K562 (cell line): ENCODE results near the gene ZDHHC14.

ENCODE experiments used
- CTCF ChIP-seq, 3 experiments: IDR thresholded peaks in 2 of 3; conservative IDR thresholded peaks in 1 of 3; 2 replicates each; pipeline ENCODE4 v1.5.1; 2011 to 2012; ENCODE audit warnings: low read length in 3 of 3, mild to moderate bottlenecking in 3 of 3, control low read depth in 2 of 3, improper control_type of control experiment in 1 of 3, inconsistent platforms in 1 of 3, low read depth in 1 of 3, mixed read lengths in 1 of 3, moderate library complexity in 1 of 3; ENCODE audit not compliant: insufficient read depth in 2 of 3
- FOXP4 ChIP-seq: sonication (generic); formaldehyde crosslinking; IDR thresholded peaks from 2 replicates; pipeline ENCODE4 v1.8.0; 2022; ENCODE audit warnings: mild to moderate bottlenecking, missing genetic modification reagents, borderline replicate concordance
- LEF1 ChIP-seq: fragments of 450-650 bp; IDR thresholded peaks from 2 replicates; pipeline ENCODE4 v1.6.1; 2016; ENCODE audit warnings: mild to moderate bottlenecking
- MITF ChIP-seq: IDR thresholded peaks from 2 replicates; pipeline ENCODE4 v1.6.1; 2014; ENCODE audit warnings: antibody characterized with exemption
- MTF1 ChIP-seq: fragments of 250-450 bp; sonication (Bioruptor Pico); IDR thresholded peaks from 2 replicates; pipeline ENCODE4 v1.9.0; 2021; ENCODE audit warnings: moderate library complexity, mild to moderate bottlenecking, inconsistent platforms, borderline replicate concordance
- RAD51 ChIP-seq: fragments of 450-650 bp; IDR thresholded peaks from 2 replicates; pipeline ENCODE4 v1.7.1; 2016; ENCODE audit warnings: low read depth, mild to moderate bottlenecking, borderline replicate concordance
- SRSF3 ChIP-seq: fragments of 200-400 bp; formaldehyde crosslinking; IDR thresholded peaks from 2 replicates; pipeline ENCODE4 v1.6.1; 2016; ENCODE audit warnings: mild to moderate bottlenecking, low read length, moderate library complexity; ENCODE audit not compliant: insufficient read depth
- TAF1 ChIP-seq: IDR thresholded peaks from 2 replicates; pipeline ENCODE4 v1.6.1; 2011; ENCODE audit warnings: mild to moderate bottlenecking, low read length, moderate library complexity; ENCODE audit not compliant: insufficient read depth, control insufficient read depth, severe bottlenecking; ENCODE audit errors: extremely low read depth
- USF2 ChIP-seq: sonication (generic); formaldehyde crosslinking; IDR thresholded peaks from 2 replicates; pipeline ENCODE4 v1.5.0; 2020; ENCODE audit warnings: missing genetic modification reagents
- ZNF318 ChIP-seq, 2 experiments: fragments of 450-650 bp; IDR thresholded peaks; 2 replicates each; pipeline ENCODE4 v1.6.1; 2016; ENCODE audit warnings: mild to moderate bottlenecking in 2 of 2, borderline replicate concordance in 1 of 2, low read depth in 1 of 2, moderate library complexity in 1 of 2

GRCh38 chr6:157613011-157613522 lies 232.1 kb downstream of the ZDHHC14 start:
- TF ChIP-seq CTCF (IDR thresholded peaks at IDR 0.05 in 2 of 3, conservative IDR thresholded peaks at IDR 0.05 in 1 of 3; ENCODE audit: insufficient read depth in 2 of 3, low read depth in 1 of 3, low read length in 3 of 3), result no peak
- no peak for TF ChIP-seq MTF1 (CRISPR knock-in tag)
- TF ChIP-seq TAF1, result no peak
- peak; percentile 65 for TF ChIP-seq RAD51
- peak in 1 of 2 experiments; percentile 91; a peak in 2 of 4 replicates for TF ChIP-seq ZNF318 (IDR thresholded peaks at IDR 0.05; ENCODE audit: borderline replicate concordance in 1 of 2, low read depth in 1 of 2)
- TF ChIP-seq SRSF3, result no peak
- peak; percentile 89 for TF ChIP-seq LEF1
- TF ChIP-seq USF2 (CRISPR knock-in tag), result peak; percentile 71
- no peak for TF ChIP-seq FOXP4
- TF ChIP-seq MITF, result no peak
